ENCODE results near the gene TMPRSS13.

DNA sequence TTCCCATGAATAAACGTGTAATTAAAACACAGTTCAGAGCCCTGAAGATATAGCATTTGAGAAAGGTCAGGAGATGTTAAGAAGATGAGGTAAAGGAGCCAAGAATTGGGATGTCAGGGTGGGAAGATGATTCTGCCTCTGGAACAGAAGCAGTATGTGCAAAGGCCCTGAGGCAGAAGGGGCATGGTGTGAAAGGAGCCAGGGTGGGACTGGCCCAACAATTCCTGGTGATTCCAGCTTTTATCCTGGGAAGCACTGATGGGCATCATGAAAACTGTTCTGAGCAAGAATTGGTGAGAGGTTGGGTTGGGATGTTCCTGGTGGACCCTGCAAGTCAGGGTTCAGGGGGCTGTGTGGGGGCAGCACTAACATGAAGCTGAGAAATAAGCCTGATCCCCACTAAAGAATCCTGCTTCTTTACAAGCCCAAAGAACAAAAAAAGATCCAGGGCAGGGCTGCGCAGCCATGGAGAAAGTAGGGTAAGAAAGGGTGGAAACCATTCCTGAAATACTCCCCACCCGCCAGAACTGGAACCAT lies 50.2 kb downstream of the TMPRSS13 start:
- no peak for TF ChIP-seq POLR2AphosphoS5 (IDR thresholded peaks at IDR 0.05)
- TF ChIP-seq, protein P1, sequence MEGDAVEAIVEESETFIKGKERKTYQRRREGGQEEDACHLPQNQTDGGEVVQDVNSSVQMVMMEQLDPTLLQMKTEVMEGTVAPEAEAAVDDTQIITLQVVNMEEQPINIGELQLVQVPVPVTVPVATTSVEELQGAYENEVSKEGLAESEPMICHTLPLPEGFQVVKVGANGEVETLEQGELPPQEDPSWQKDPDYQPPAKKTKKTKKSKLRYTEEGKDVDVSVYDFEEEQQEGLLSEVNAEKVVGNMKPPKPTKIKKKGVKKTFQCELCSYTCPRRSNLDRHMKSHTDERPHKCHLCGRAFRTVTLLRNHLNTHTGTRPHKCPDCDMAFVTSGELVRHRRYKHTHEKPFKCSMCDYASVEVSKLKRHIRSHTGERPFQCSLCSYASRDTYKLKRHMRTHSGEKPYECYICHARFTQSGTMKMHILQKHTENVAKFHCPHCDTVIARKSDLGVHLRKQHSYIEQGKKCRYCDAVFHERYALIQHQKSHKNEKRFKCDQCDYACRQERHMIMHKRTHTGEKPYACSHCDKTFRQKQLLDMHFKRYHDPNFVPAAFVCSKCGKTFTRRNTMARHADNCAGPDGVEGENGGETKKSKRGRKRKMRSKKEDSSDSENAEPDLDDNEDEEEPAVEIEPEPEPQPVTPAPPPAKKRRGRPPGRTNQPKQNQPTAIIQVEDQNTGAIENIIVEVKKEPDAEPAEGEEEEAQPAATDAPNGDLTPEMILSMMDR (IDR thresholded peaks at IDR 0.05; ENCODE audit: poor library complexity, severe bottlenecking) = no peak

All from neural cell (in vitro differentiated cells).